ENCODE measurements around the gene PXK. TPM values are rescaled to one million over a fixed set of nuclear protein-coding genes. Genes with fewer than 3 reads are reported as not detected.

PXK gene
- total and polyA plus RNA-seq, 2 experiments from 2014 or later, result 29.5 to 37.8 TPM

DNA sequence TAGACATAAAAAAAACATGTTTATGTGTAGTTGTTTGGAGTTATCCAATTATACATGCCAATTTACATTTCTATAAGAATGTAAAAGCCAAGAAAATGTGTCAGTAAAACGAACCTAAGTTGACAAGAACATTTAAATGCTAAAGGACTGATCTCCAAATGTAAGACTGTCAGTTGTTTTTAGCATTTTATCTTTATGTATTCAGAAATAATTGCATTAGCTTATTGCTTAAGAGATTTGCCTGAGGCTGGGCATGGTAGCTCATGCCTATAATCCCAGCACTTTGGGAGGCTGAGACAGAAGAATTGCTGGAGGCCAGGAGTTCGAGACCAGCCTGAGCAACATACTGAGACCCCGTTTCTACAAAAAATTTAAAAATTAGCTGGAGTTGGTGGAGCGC lies 26.9 kb downstream of the PXK start:
- Histone ChIP-seq H3K9me2 (replicated peaks; ENCODE audit: insufficient read depth) (no peaks in the 10 kb centered on the region), H3K4me3 (no peak overlapping the region), H3K79me2 (peaks cover 12% of the 10 kb centered on the region), H4K20me1 (ENCODE audit: insufficient read depth, poor library complexity, severe bottlenecking) (no peaks in the 10 kb centered on the region), H3K4me2 (no peak overlapping the region), H3K4me1 (ENCODE audit: insufficient read depth) (no peaks in the 10 kb centered on the region), H2AFZ (no peak overlapping the region), H3K36me3 (replicated peaks; ENCODE audit: insufficient read depth, low read depth) (no peaks in the 10 kb centered on the region), H3K27ac (no peak overlapping the region), H3K27me3 (no peaks in the 10 kb centered on the region), H3K9me3 (ENCODE audit: low read depth) (no peaks in the 10 kb centered on the region)
- no peak for DNase-seq (ENCODE audit: low spot score)
- WGBS (ENCODE audit: low lambda C conversion rate, missing lambda C conversion rate), result 90% methylated on average over 4 of the region's 4 CpGs
- TF ChIP-seq, protein P1, sequence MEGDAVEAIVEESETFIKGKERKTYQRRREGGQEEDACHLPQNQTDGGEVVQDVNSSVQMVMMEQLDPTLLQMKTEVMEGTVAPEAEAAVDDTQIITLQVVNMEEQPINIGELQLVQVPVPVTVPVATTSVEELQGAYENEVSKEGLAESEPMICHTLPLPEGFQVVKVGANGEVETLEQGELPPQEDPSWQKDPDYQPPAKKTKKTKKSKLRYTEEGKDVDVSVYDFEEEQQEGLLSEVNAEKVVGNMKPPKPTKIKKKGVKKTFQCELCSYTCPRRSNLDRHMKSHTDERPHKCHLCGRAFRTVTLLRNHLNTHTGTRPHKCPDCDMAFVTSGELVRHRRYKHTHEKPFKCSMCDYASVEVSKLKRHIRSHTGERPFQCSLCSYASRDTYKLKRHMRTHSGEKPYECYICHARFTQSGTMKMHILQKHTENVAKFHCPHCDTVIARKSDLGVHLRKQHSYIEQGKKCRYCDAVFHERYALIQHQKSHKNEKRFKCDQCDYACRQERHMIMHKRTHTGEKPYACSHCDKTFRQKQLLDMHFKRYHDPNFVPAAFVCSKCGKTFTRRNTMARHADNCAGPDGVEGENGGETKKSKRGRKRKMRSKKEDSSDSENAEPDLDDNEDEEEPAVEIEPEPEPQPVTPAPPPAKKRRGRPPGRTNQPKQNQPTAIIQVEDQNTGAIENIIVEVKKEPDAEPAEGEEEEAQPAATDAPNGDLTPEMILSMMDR (IDR thresholded peaks at IDR 0.05; ENCODE audit: poor library complexity), result no peak
- TF ChIP-seq EZH2phosphoT487 (IDR thresholded peaks at IDR 0.05; ENCODE audit: low read depth, severe bottlenecking, unreplicated experiment), result no peak
- no peak for TF ChIP-seq EZH2 (IDR thresholded peaks at IDR 0.05; ENCODE audit: borderline replicate concordance)

DNA sequence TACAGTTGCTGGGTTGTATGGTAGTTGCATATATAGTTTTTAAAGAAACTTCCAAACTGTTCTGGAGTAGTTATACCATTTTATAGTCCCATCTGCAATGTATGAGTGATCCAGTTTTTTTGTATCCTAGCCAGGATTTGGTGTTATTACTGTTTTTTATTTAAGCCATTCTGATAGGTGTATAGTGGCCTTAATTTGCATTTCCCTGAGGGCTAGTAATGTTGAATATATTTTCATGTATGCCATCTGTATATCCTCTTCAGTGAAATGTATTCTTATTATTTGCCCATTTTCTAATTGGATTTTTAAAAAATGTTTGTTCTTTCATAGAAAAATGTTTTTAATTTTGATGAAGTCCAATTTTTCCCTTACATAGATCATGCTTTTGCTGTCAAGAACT lies 29.2 kb downstream of the PXK start:
- H3K27me3 ChIP-seq, result no peaks in the 10 kb centered on the region
- no peak for TF ChIP-seq EZH2phosphoT487 (IDR thresholded peaks at IDR 0.05; ENCODE audit: low read depth, severe bottlenecking, unreplicated experiment)
- TF ChIP-seq, protein P1 (IDR thresholded peaks at IDR 0.05; ENCODE audit: poor library complexity), result no peak
- no peak for TF ChIP-seq EZH2 (IDR thresholded peaks at IDR 0.05; ENCODE audit: borderline replicate concordance)
- H3K9me2 ChIP-seq (replicated peaks; ENCODE audit: insufficient read depth), result no peaks in the 10 kb centered on the region
- no peak overlapping the region for H3K4me3 ChIP-seq
- H3K4me1 ChIP-seq (ENCODE audit: insufficient read depth), result no peaks in the 10 kb centered on the region
- no peak for DNase-seq (ENCODE audit: low spot score)
- no peak overlapping the region for H2AFZ ChIP-seq
- no peaks in the 10 kb centered on the region for H3K9me3 ChIP-seq (ENCODE audit: low read depth)
- H3K79me2 ChIP-seq, result peaks cover 13% of the 10 kb centered on the region
- no peaks in the 10 kb centered on the region for H3K36me3 ChIP-seq (replicated peaks; ENCODE audit: insufficient read depth, low read depth)
- H3K27ac ChIP-seq, result no peak overlapping the region
- H3K4me2 ChIP-seq, result no peak overlapping the region
- H4K20me1 ChIP-seq (ENCODE audit: insufficient read depth, poor library complexity, severe bottlenecking), result no peaks in the 10 kb centered on the region

DNA sequence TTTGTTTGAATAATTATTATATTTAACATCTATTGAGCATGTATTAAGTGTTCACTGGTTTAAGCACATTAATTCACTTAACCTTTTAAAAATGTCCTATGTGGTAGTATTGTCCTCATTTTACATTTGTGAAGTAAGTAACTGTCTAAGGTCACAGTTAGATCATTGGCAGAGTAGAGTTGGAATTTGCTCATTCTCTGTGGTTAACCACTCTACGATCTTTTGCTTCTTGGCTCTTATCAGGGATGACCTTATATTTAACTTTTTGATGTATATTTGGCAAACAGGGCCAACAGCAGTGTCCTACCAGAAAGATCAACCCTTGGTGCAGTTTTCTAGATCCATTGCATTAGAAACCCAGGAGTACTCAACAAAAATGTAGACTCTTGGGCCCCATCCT lies 34.0 kb downstream of the PXK start:
- H3K36me3 ChIP-seq (replicated peaks; ENCODE audit: insufficient read depth, low read depth), result no peaks in the 10 kb centered on the region
- H3K27me3 ChIP-seq, result no peaks in the 10 kb centered on the region
- TF ChIP-seq EZH2 (IDR thresholded peaks at IDR 0.05; ENCODE audit: borderline replicate concordance) (no peak), EZH2phosphoT487 (IDR thresholded peaks at IDR 0.05; ENCODE audit: low read depth, severe bottlenecking, unreplicated experiment) (no peak)
- TF ChIP-seq, protein P1 (IDR thresholded peaks at IDR 0.05; ENCODE audit: poor library complexity), result no peak
- DNase-seq (ENCODE audit: low spot score), result no peak
- H4K20me1 ChIP-seq (ENCODE audit: insufficient read depth, poor library complexity, severe bottlenecking), result no peaks in the 10 kb centered on the region
- no peak overlapping the region for H2AFZ ChIP-seq
- H3K4me3 ChIP-seq, result no peak overlapping the region
- no peaks in the 10 kb centered on the region for H3K9me2 ChIP-seq (replicated peaks; ENCODE audit: insufficient read depth)
- H3K4me2 ChIP-seq, result no peak overlapping the region
- WGBS (ENCODE audit: low lambda C conversion rate, missing lambda C conversion rate), result 79% methylated on average over 1 of the region's 1 CpG
- H3K9me3 ChIP-seq (ENCODE audit: low read depth), result no peaks in the 10 kb centered on the region
- H3K79me2 ChIP-seq, result peaks cover 13% of the 10 kb centered on the region
- H3K4me1 ChIP-seq (ENCODE audit: insufficient read depth), result no peaks in the 10 kb centered on the region
- H3K27ac ChIP-seq, result no peak overlapping the region

DNA sequence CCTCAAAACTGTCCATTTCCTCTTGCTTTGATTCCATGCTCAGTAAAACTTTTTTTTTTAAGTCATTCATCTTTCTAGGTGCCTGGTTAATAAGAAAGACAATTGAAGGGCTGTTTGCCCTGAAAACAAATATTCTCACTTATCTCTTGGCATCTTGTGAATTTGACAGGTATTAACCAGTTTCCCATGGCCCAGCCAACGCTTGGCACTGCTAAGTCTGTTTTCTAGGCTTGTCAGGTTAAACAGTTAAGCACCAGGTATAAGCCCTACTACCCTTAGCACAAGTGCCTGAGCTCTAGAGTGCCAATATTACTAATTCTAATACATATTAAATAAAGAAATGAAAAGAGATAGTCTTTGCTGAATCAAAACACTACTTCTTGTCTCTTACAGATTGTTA lies 36.3 kb downstream of the PXK start:
- Histone ChIP-seq H3K36me3 (replicated peaks; ENCODE audit: insufficient read depth, low read depth) (no peaks in the 10 kb centered on the region), H3K4me2 (no peak overlapping the region), H4K20me1 (ENCODE audit: insufficient read depth, poor library complexity, severe bottlenecking) (no peaks in the 10 kb centered on the region), H3K79me2 (peaks cover 7% of the 10 kb centered on the region), H3K4me1 (ENCODE audit: insufficient read depth) (no peaks in the 10 kb centered on the region), H3K9me3 (ENCODE audit: low read depth) (no peaks in the 10 kb centered on the region), H3K27ac (no peak overlapping the region), H3K9me2 (replicated peaks; ENCODE audit: insufficient read depth) (no peaks in the 10 kb centered on the region), H3K27me3 (no peaks in the 10 kb centered on the region), H3K4me3 (no peak overlapping the region), H2AFZ (no peak overlapping the region)
- DNase-seq (ENCODE audit: low spot score), result no peak
- TF ChIP-seq, protein P1 (IDR thresholded peaks at IDR 0.05; ENCODE audit: poor library complexity), result no peak
- no peak for TF ChIP-seq EZH2 (IDR thresholded peaks at IDR 0.05; ENCODE audit: borderline replicate concordance)
- TF ChIP-seq EZH2phosphoT487 (IDR thresholded peaks at IDR 0.05; ENCODE audit: low read depth, severe bottlenecking, unreplicated experiment), result no peak
- 75% methylated on average over 1 of the region's 1 CpG for WGBS (ENCODE audit: low lambda C conversion rate, missing lambda C conversion rate)

All from hepatocyte (in vitro differentiated cells).